SK-N-SH (cell line): ENCODE data around the gene COL24A1. TPM values are rescaled to one million over a fixed set of nuclear protein-coding genes. Genes with fewer than 3 reads are reported as not detected.

Experiments used
- CTCF ChIA-PET: fragments of 300-600, 350-600 bp; formaldehyde crosslinking; extraction: SDS; loops from one replicate; lab custom pipeline; 2021; lab: Yijun Ruan, JAX
- POLR2A ChIA-PET: fragments of 350-600 bp; sonication (Branson Sonifier 250); formaldehyde crosslinking; extraction: SDS; loops from one replicate; lab custom pipeline; 2020; ENCODE audit warnings: antibody characterized with exemption, inconsistent platforms; lab: Yijun Ruan, JAX
- DNase-seq: peaks from one replicate; pipeline ENCODE4 v3.0.0; 2012
- H2AFZ ChIP-seq: fragments of 200-600 bp; sonication (generic); 2 replicates; pipeline ENCODE4 v1.8.1; 2016; ENCODE audit warnings: antibody characterized with exemption, mild to moderate bottlenecking, low read depth
- H3F3A ChIP-seq: fragments of 200-600 bp; sonication (generic); replicated peaks from 2 replicates; pipeline ENCODE3; 2016; ENCODE audit warnings: antibody characterized with exemption, mild to moderate bottlenecking; ENCODE audit not compliant: insufficient read depth
- H3K27ac ChIP-seq, 2 experiments: fragments of 200-500 bp in 1 of 2; fragments of 200-600 bp in 1 of 2; sonication (Bioruptor generic) in 1 of 2; sonication (generic), shearing (Covaris generic) in 1 of 2; 2 replicates each; pipeline versions ENCODE4 v1.5.1 to v1.6.1; 2014 to 2016; ENCODE audit warnings: low read depth in 2 of 2, inconsistent platforms in 1 of 2, low read length in 1 of 2, mild to moderate bottlenecking in 1 of 2, mixed read lengths in 1 of 2
- H3K27me3 ChIP-seq: fragments of 200-600 bp; sonication (generic), shearing (Covaris generic); 2 replicates; pipeline ENCODE4 v1.6.1; 2016; ENCODE audit warnings: mixed run types; ENCODE audit not compliant: insufficient read depth
- H3K36me3 ChIP-seq, 2 experiments: fragments of 200-500 bp in 1 of 2; fragments of 200-600 bp in 1 of 2; sonication (Bioruptor generic) in 1 of 2; sonication (generic) in 1 of 2; replicated peaks in 1 of 2; 2 replicates each; pipeline versions ENCODE3 to v1.5.1; 2014 to 2016; ENCODE audit warnings: low read length in 1 of 2, mild to moderate bottlenecking in 1 of 2; ENCODE audit not compliant: insufficient read depth in 2 of 2, control insufficient read depth in 1 of 2
- H3K4me1 ChIP-seq, 2 experiments: fragments of 200-500 bp in 1 of 2; fragments of 200-600 bp in 1 of 2; sonication (Bioruptor generic) in 1 of 2; sonication (generic), shearing (Covaris generic) in 1 of 2; 2 replicates each; pipeline versions ENCODE4 v1.5.1 to v1.6.1; 2014 to 2016; ENCODE audit warnings: low read depth in 1 of 2, low read length in 1 of 2, mixed run types in 1 of 2; ENCODE audit not compliant: insufficient read depth in 2 of 2, control insufficient read depth in 1 of 2
- H3K4me2 ChIP-seq: fragments of 200-600 bp; sonication (generic), shearing (Covaris generic); 2 replicates; pipeline ENCODE4 v1.6.1; 2017; ENCODE audit warnings: mixed run types
- H3K4me3 ChIP-seq, 2 experiments: fragments of 200-500 bp in 1 of 2; fragments of 200-600 bp in 1 of 2; sonication (Bioruptor generic) in 1 of 2; sonication (generic), shearing (Covaris generic) in 1 of 2; 2 replicates each; pipeline versions ENCODE4 v1.5.1 to v1.8.1; 2014 to 2016; ENCODE audit warnings: low read depth in 2 of 2, inconsistent platforms in 1 of 2, low read length in 1 of 2, mild to moderate bottlenecking in 1 of 2, mixed read lengths in 1 of 2, moderate library complexity in 1 of 2
- H3K79me2 ChIP-seq: fragments of 200-600 bp; sonication (generic); 2 replicates; pipeline ENCODE4 v1.8.1; 2017; ENCODE audit warnings: mild to moderate bottlenecking; ENCODE audit not compliant: insufficient read depth
- H3K9ac ChIP-seq: fragments of 200-600 bp; sonication (generic); 2 replicates; pipeline ENCODE4 v1.6.1; 2017; ENCODE audit warnings: mixed run types
- H3K9me2 ChIP-seq: fragments of 200-600 bp; sonication (generic); 2 replicates; pipeline ENCODE4 v1.6.1; 2017; ENCODE audit warnings: mixed run types
- H3K9me3 ChIP-seq: fragments of 200-600 bp; sonication (generic); 2 replicates; pipeline ENCODE4 v1.6.1; 2017; ENCODE audit warnings: mixed run types, mild to moderate bottlenecking, moderate library complexity
- H4K20me1 ChIP-seq: fragments of 200-600 bp; sonication (generic); 2 replicates; pipeline ENCODE4 v1.6.1; 2017; ENCODE audit warnings: mild to moderate bottlenecking, mixed run types; ENCODE audit not compliant: insufficient read depth
- CHD2 ChIP-seq: fragments of 150-350 bp; IDR thresholded peaks from 2 replicates; pipeline ENCODE4 v1.6.1; 2018; ENCODE audit warnings: low read length; ENCODE audit not compliant: partially characterized antibody
- EZH2phosphoT487 ChIP-seq: fragments of 200-600 bp; sonication (generic); IDR thresholded peaks from 2 replicates; pipeline ENCODE4 v1.6.1; 2017; ENCODE audit warnings: low read depth, mixed run types, mild to moderate bottlenecking, antibody characterized with exemption, moderate library complexity, borderline replicate concordance
- FOSL2 ChIP-seq: IDR thresholded peaks from 2 replicates; pipeline ENCODE4 v1.4.0; 2012; ENCODE audit warnings: low read depth, mild to moderate bottlenecking, moderate library complexity, borderline replicate concordance
- GABPA ChIP-seq: IDR thresholded peaks from 2 replicates; pipeline ENCODE4 v1.4.0; 2012; ENCODE audit warnings: low read depth, mild to moderate bottlenecking
- GATA2 ChIP-seq: sonication (generic); formaldehyde crosslinking; IDR thresholded peaks from 2 replicates; pipeline ENCODE4 v1.5.0; 2020; ENCODE audit warnings: mild to moderate bottlenecking, missing genetic modification reagents
- JUND ChIP-seq: IDR thresholded peaks from 2 replicates; pipeline ENCODE4 v1.4.0; 2012
- MAX ChIP-seq: IDR thresholded peaks from 2 replicates; pipeline ENCODE4 v1.4.0; 2012; ENCODE audit warnings: low read depth
- MXI1 ChIP-seq: IDR thresholded peaks from 2 replicates; pipeline ENCODE4 v1.6.1; 2012; ENCODE audit warnings: mild to moderate bottlenecking, low read depth, low read length, improper control_type of control experiment
- POLR2AphosphoS5 ChIP-seq: IDR thresholded peaks from 2 replicates; pipeline ENCODE4 v1.6.1; 2012; ENCODE audit warnings: low read depth, low read length
- RAD21 ChIP-seq: IDR thresholded peaks from 2 replicates; pipeline ENCODE4 v1.6.1; 2012; ENCODE audit warnings: mild to moderate bottlenecking, low read length
- REST ChIP-seq: IDR thresholded peaks from 2 replicates; pipeline ENCODE4 v1.6.1; 2012; ENCODE audit warnings: mild to moderate bottlenecking, low read depth, low read length, moderate library complexity
- RFX5 ChIP-seq: IDR thresholded peaks from 2 replicates; pipeline ENCODE4 v1.6.1; 2012; ENCODE audit warnings: mild to moderate bottlenecking, improper control_type of control experiment, low read length
- RXRA ChIP-seq: IDR thresholded peaks from 2 replicates; pipeline ENCODE4 v1.4.0; 2012; ENCODE audit warnings: low read depth, mild to moderate bottlenecking, borderline replicate concordance
- SIN3A ChIP-seq: IDR thresholded peaks from 2 replicates; pipeline ENCODE4 v1.6.1; 2012; ENCODE audit warnings: low read depth, mild to moderate bottlenecking, low read length, moderate library complexity, borderline replicate concordance
- SMC3 ChIP-seq: IDR thresholded peaks from 2 replicates; pipeline ENCODE4 v1.6.1; 2012; ENCODE audit warnings: low read depth, low read length, improper control_type of control experiment
- TAF1 ChIP-seq: IDR thresholded peaks from 2 replicates; pipeline ENCODE4 v1.6.1; 2012; ENCODE audit warnings: low read depth, mild to moderate bottlenecking, low read length, moderate library complexity, borderline replicate concordance
- TEAD4 ChIP-seq: IDR thresholded peaks from 2 replicates; pipeline ENCODE4 v1.4.0; 2012; ENCODE audit warnings: mild to moderate bottlenecking, borderline replicate concordance; ENCODE audit not compliant: insufficient read depth
- USF1 ChIP-seq: IDR thresholded peaks from 2 replicates; pipeline ENCODE4 v1.4.0; 2012; ENCODE audit warnings: low read depth, borderline replicate concordance
- YY1 ChIP-seq: IDR thresholded peaks from 2 replicates; pipeline ENCODE4 v1.4.0; 2012; ENCODE audit warnings: low read depth, mild to moderate bottlenecking
- WGBS: methylation state at CpG from one replicate; pipeline ENCODE4 v1.1.6; 2017; ENCODE audit warnings: low lambda C conversion rate; 5-methylcytosine and 5-hydroxymethylcytosine counted together
- polyA plus RNA-seq, 3 experiments: library from polyadenylated mRNA; depleted of rRNA; stranded (reverse); fragments of >200 nt; gene quantifications; 2 replicates each; pipeline ENCODE4 v1.2.3, GENCODE V29; 2012
- TF ChIP-seq, protein P1 (sequence below): IDR thresholded peaks from 2 replicates; pipeline ENCODE4 v1.4.0; 2012; ENCODE audit warnings: low read depth, borderline replicate concordance
- TF ChIP-seq, protein P2 (sequence below): fragments of 200-600 bp; sonication (generic); IDR thresholded peaks from 2 replicates; pipeline ENCODE4 v1.6.1; 2017; ENCODE audit warnings: antibody characterized with exemption, mild to moderate bottlenecking, moderate library complexity

Gene COL24A1
- polyA plus RNA-seq, 1 of the 3 experiments (the other 2 are of a cell fraction) = not detected

DNA sequence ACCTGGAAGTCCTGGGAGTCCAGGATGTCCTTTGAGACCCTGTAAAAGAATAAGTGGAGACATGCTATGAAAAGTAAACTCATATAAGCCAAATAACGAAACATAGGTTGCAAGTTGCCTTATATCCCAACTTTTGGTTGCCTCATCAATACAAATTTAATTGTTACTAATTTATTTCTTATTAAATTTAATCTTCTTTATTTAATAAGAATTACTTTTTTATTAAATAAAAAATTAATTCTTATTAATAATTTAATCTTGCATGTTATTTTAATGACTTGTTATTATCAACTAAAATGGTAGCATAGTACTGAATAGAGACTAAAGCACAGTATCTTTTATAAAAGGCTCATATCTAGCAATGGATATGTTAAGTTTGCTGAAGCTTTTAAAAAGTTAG, 92.9 kb downstream of the COL24A1 start:
- WGBS = 3% methylated on average over 1 of the region's 1 CpG
- no peaks in the 10 kb centered on the region for H3K79me2 ChIP-seq
- no peaks in the 10 kb centered on the region for H3K4me1 ChIP-seq
- H3F3A ChIP-seq = peaks cover 4% of the 10 kb centered on the region
- POLR2A ChIA-PET = no interaction called here
- no peaks in the 10 kb centered on the region for H3K36me3 ChIP-seq
- CTCF ChIA-PET = interaction anchor here (1.2 kb wide), 1 partner anchor 8 kb away, joined by 4 read pairs; no protein-coding TSS in a partner anchor
- H3K4me2 ChIP-seq = no peak overlapping the region
- H3K9ac ChIP-seq = no peak overlapping the region
- H3K9me2 ChIP-seq = no peaks in the 10 kb centered on the region
- no peak overlapping the region for H3K27ac ChIP-seq
- no peak overlapping the region for H3K4me3 ChIP-seq
- DNase-seq = no peak
- H2AFZ ChIP-seq = no peak overlapping the region
- no peaks in the 10 kb centered on the region for H3K27me3 ChIP-seq
- TF ChIP-seq RFX5 (no peak), POLR2AphosphoS5 (no peak), SMC3 (no peak), TEAD4 (no peak), GABPA (no peak), RAD21 (no peak), RXRA (no peak), TAF1 (no peak)
- TF ChIP-seq, protein P1, sequence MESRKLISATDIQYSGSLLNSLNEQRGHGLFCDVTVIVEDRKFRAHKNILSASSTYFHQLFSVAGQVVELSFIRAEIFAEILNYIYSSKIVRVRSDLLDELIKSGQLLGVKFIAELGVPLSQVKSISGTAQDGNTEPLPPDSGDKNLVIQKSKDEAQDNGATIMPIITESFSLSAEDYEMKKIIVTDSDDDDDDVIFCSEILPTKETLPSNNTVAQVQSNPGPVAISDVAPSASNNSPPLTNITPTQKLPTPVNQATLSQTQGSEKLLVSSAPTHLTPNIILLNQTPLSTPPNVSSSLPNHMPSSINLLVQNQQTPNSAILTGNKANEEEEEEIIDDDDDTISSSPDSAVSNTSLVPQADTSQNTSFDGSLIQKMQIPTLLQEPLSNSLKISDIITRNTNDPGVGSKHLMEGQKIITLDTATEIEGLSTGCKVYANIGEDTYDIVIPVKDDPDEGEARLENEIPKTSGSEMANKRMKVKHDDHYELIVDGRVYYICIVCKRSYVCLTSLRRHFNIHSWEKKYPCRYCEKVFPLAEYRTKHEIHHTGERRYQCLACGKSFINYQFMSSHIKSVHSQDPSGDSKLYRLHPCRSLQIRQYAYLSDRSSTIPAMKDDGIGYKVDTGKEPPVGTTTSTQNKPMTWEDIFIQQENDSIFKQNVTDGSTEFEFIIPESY = no peak
- no peaks in the 10 kb centered on the region for H4K20me1 ChIP-seq
- H3K9me3 ChIP-seq = no peaks in the 10 kb centered on the region

DNA sequence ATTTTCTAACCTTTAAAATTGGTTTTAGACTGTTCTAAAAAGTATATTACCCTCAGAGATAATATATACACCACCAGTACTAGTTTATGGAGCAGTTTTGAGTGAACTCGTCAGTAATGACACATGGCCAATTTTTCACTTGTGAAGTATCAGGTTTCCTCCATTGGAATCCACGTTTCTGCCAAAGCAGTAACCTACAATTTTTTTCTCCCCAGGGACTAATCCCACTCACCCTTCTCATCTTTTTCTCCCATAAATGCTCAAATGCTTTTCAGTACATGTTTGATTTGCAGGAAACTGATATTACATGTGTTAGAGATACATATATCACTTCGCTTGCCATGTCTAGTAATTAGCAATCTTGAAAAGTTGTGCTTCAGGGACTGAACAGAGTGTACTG, 94.1 kb downstream of the COL24A1 start:
- H3K9me2 ChIP-seq = no peaks in the 10 kb centered on the region
- CTCF ChIA-PET = no interaction called here
- TF ChIP-seq CHD2 (no peak), REST (no peak), SMC3 (no peak), YY1 (no peak), SIN3A (no peak), TEAD4 (no peak), POLR2AphosphoS5 (no peak), USF1 (no peak), MXI1 (no peak), MAX (no peak), JUND (no peak), TAF1 (no peak), FOSL2 (no peak), EZH2phosphoT487 (no peak), GATA2 (no peak)
- TF ChIP-seq, protein P2, sequence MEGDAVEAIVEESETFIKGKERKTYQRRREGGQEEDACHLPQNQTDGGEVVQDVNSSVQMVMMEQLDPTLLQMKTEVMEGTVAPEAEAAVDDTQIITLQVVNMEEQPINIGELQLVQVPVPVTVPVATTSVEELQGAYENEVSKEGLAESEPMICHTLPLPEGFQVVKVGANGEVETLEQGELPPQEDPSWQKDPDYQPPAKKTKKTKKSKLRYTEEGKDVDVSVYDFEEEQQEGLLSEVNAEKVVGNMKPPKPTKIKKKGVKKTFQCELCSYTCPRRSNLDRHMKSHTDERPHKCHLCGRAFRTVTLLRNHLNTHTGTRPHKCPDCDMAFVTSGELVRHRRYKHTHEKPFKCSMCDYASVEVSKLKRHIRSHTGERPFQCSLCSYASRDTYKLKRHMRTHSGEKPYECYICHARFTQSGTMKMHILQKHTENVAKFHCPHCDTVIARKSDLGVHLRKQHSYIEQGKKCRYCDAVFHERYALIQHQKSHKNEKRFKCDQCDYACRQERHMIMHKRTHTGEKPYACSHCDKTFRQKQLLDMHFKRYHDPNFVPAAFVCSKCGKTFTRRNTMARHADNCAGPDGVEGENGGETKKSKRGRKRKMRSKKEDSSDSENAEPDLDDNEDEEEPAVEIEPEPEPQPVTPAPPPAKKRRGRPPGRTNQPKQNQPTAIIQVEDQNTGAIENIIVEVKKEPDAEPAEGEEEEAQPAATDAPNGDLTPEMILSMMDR = no peak

More for the DNA sequence above, 94.1 kb downstream of the COL24A1 start:
- H3K27me3 ChIP-seq = no peaks in the 10 kb centered on the region
- no peak overlapping the region for H3K4me2 ChIP-seq
- no peaks in the 10 kb centered on the region for H3K9me3 ChIP-seq
- H3K27ac ChIP-seq = no peak overlapping the region
- no peak for DNase-seq
- WGBS = 5% methylated on average over 3 of the region's 3 CpGs
- POLR2A ChIA-PET = no interaction called here
- no peak overlapping the region for H3K9ac ChIP-seq
- no peaks in the 10 kb centered on the region for H4K20me1 ChIP-seq
- no peaks in the 10 kb centered on the region for H3F3A ChIP-seq
- no peaks in the 10 kb centered on the region for H3K36me3 ChIP-seq
- no peaks in the 10 kb centered on the region for H3K4me1 ChIP-seq
- H2AFZ ChIP-seq = no peak overlapping the region
- no peaks in the 10 kb centered on the region for H3K79me2 ChIP-seq
- H3K4me3 ChIP-seq = no peak overlapping the region
